ENCODE results near the gene ANXA4. TPM values are rescaled to one million over a fixed set of nuclear protein-coding genes. Genes with fewer than 3 reads are reported as not detected.

Gene ANXA4
- polyA plus RNA-seq, 1 of the 3 experiments (the other 2 are of a cell fraction): 137 TPM

- ChIA-PET CTCF (interaction anchor here (1.1 kb wide), 1 partner anchor 11 kb away, joined by 3 read pairs; no protein-coding TSS in a partner anchor), POLR2A (no interaction called here)
- H3K9me3 ChIP-seq: no peaks in the 10 kb centered on the region
- H3K4me2 ChIP-seq: no peak overlapping the region
- no peak overlapping the region for H3K9ac ChIP-seq
- 92% methylated on average over 2 of the region's 2 CpGs for WGBS (ENCODE audit: low lambda C conversion rate)
- no peaks in the 10 kb centered on the region for H3K4me1 ChIP-seq (ENCODE audit: control insufficient read depth in 1 of 2, insufficient read depth in 2 of 2, low read depth in 1 of 2, low read length in 1 of 2)
- no peak overlapping the region for H2AFZ ChIP-seq (ENCODE audit: low read depth)
- H3F3A ChIP-seq (replicated peaks; ENCODE audit: insufficient read depth): no peaks in the 10 kb centered on the region
- H3K27me3 ChIP-seq (ENCODE audit: insufficient read depth): no peaks in the 10 kb centered on the region
- no peak overlapping the region for H3K27ac ChIP-seq (ENCODE audit: low read depth in 2 of 2, low read length in 1 of 2)
- no peaks in the 10 kb centered on the region for H3K79me2 ChIP-seq (ENCODE audit: insufficient read depth)
- no peaks in the 10 kb centered on the region for H4K20me1 ChIP-seq (ENCODE audit: insufficient read depth)
- TF ChIP-seq TAF1 (IDR thresholded peaks at IDR 0.05; ENCODE audit: borderline replicate concordance, low read depth, low read length) (no peak), NRF1 (IDR thresholded peaks at IDR 0.05; ENCODE audit: low read depth, low read length) (no peak), RCOR1 (IDR thresholded peaks at IDR 0.05; ENCODE audit: low read length) (no peak), ELF1 (IDR thresholded peaks at IDR 0.05) (no peak), SIN3A (IDR thresholded peaks at IDR 0.05; ENCODE audit: borderline replicate concordance, low read depth, low read length) (no peak), POLR2AphosphoS5 (IDR thresholded peaks at IDR 0.05; ENCODE audit: low read depth, low read length) (no peak), RXRA (IDR thresholded peaks at IDR 0.05; ENCODE audit: borderline replicate concordance, low read depth) (no peak), GABPA (IDR thresholded peaks at IDR 0.05; ENCODE audit: low read depth) (no peak)
- DNase-seq: no peak
- H3K4me3 ChIP-seq (ENCODE audit: low read depth in 2 of 2, low read length in 1 of 2): no peak overlapping the region
- H3K9me2 ChIP-seq: no peaks in the 10 kb centered on the region
- H3K36me3 ChIP-seq (replicated peaks in 1 of 2; ENCODE audit: control insufficient read depth in 1 of 2, insufficient read depth in 2 of 2, low read length in 1 of 2): peaks cover 15 to 16% of the 10 kb centered on the region in 2 experiments
Measured at GRCh38 chr2:69858261-69858660, 116.3 kb downstream of the ANXA4 start.

GRCh38 chr2:69863298-69863697 lies 121.4 kb downstream of the ANXA4 start:
- Histone ChIP-seq H3K36me3 (replicated peaks in 1 of 2; ENCODE audit: control insufficient read depth in 1 of 2, insufficient read depth in 2 of 2, low read length in 1 of 2) (peaks cover 22 to 50% of the 10 kb centered on the region in 2 experiments), H3K79me2 (ENCODE audit: insufficient read depth) (no peaks in the 10 kb centered on the region), H4K20me1 (ENCODE audit: insufficient read depth) (no peaks in the 10 kb centered on the region), H3K9ac (no peak overlapping the region), H3K9me2 (no peaks in the 10 kb centered on the region), H3K4me2 (no peak overlapping the region), H3K27ac (ENCODE audit: low read depth in 2 of 2, low read length in 1 of 2) (no peak overlapping the region), H3K4me1 (ENCODE audit: control insufficient read depth in 1 of 2, insufficient read depth in 2 of 2, low read depth in 1 of 2, low read length in 1 of 2) (no peaks in the 10 kb centered on the region), H2AFZ (ENCODE audit: low read depth) (no peak overlapping the region), H3K9me3 (no peaks in the 10 kb centered on the region), H3K4me3 (ENCODE audit: low read depth in 2 of 2, low read length in 1 of 2) (no peak overlapping the region), H3K27me3 (ENCODE audit: insufficient read depth) (no peaks in the 10 kb centered on the region), H3F3A (replicated peaks; ENCODE audit: insufficient read depth) (peaks cover 2% of the 10 kb centered on the region)
- ChIA-PET CTCF (interaction anchor here (1.2 kb wide), 1 partner anchor 139 kb away, joined by 3 read pairs; no protein-coding TSS in a partner anchor), POLR2A (interaction anchor here (0.6 kb wide), 1 partner anchor 69 kb away, joined by 3 read pairs; no protein-coding TSS in a partner anchor)
- TF ChIP-seq PBX3 (IDR thresholded peaks at IDR 0.05) (no peak), CTCF (IDR thresholded peaks at IDR 0.05) (no peak)
- no peak for DNase-seq
- WGBS (ENCODE audit: low lambda C conversion rate): 97% methylated on average over 1 of the region's 1 CpG

Small RNA genes within 50 kb of the gene (small RNA-seq; reads per million reads assigned to genes)
- 0 reads per million in 7 experiments for gene RPL23AP92

Other genes with a start within 250 kb of the ANXA4 start
- gene AAK1, start 98.4 kb upstream of the ANXA4 start, polyA plus RNA-seq (2012; rRNA removed): 13.4 and 13.5 TPM in 2 replicates
- 5.3 and 6.2 TPM in 2 replicates for gene GMCL1, start 87.5 kb downstream of the ANXA4 start, polyA plus RNA-seq (2012; rRNA removed)
- gene SNRNP27, start 151.8 kb downstream of the ANXA4 start, polyA plus RNA-seq (2012; rRNA removed): 50.9 and 68.4 TPM in 2 replicates
- 2.3 and 2.8 TPM in 2 replicates for gene MXD1, start 173.0 kb downstream of the ANXA4 start, polyA plus RNA-seq (2012; rRNA removed)
- 0.20 and 0.23 TPM in 2 replicates for gene ASPRV1, start 219.5 kb downstream of the ANXA4 start, polyA plus RNA-seq (2012; rRNA removed)

All from SK-N-SH (cell line).